CD4-positive, alpha-beta T cell treated with Interferon alpha-2 for 1 hour (primary cell): Measurements from ENCODE around the gene SYCE3.

ENCODE experiments used
- DNase-seq, 2 donors: peaks; one replicate each; pipeline ENCODE4 v3.0.0-alpha.2; 2020 to 2022

Gene SYCE3

GRCh38 chr22:50599816-50600455, 37.2 kb upstream of the SYCE3 start:
- peak; percentile 35 to 67 for DNase-seq

- DNase-seq = no peak
These were observed 34.4 kb upstream of the SYCE3 start for GRCh38 chr22:50597097-50597496.

GRCh38 chr22:50595189-50595588, 32.5 kb upstream of the SYCE3 start:
- DNase-seq = no peak

- DNase-seq = no peak
These were observed 24.7 kb upstream of the SYCE3 start for GRCh38 chr22:50587407-50587806.

GRCh38 chr22:50586416-50586815, 23.7 kb upstream of the SYCE3 start:
- no peak for DNase-seq

- DNase-seq = no peak
These were observed 23.1 kb upstream of the SYCE3 start for GRCh38 chr22:50585781-50586180.

- DNase-seq = no peak
These were observed 22.5 kb upstream of the SYCE3 start for GRCh38 chr22:50585238-50585637.

GRCh38 chr22:50584106-50585096, 21.7 kb upstream of the SYCE3 start:
- no peak for DNase-seq

- no peak for DNase-seq
These were observed 20.7 kb upstream of the SYCE3 start for GRCh38 chr22:50583294-50583861.

- DNase-seq = peak; percentile 97 to 99
These were observed 20.0 kb upstream of the SYCE3 start, which contains the start of gene CHKB for GRCh38 chr22:50582493-50583293. TSS of gene CHKB (minus strand) at chr22:50582849. CDS start at chr22:50582781, 68 bp downstream.

GRCh38 chr22:50581950-50582492, 19.3 kb upstream of the SYCE3 start:
- DNase-seq = no peak

GRCh38 chr22:50581031-50581949, 18.6 kb upstream of the SYCE3 start:
- peak in 1 of 2 donors; percentile 14 for DNase-seq

- no peak for DNase-seq
These were observed 17.0 kb upstream of the SYCE3 start for GRCh38 chr22:50579752-50580151.

- DNase-seq = no peak
These were observed 16.1 kb upstream of the SYCE3 start for GRCh38 chr22:50578776-50579310.

- no peak for DNase-seq
These were observed 15.5 kb upstream of the SYCE3 start, which contains the start of gene CPT1B for GRCh38 chr22:50577987-50578775. TSS of gene CPT1B (minus strand) at chr22:50578427. CDS start at chr22:50577915, 512 bp downstream.

GRCh38 chr22:50577697-50577986, 14.9 kb upstream of the SYCE3 start:
- DNase-seq = no peak

GRCh38 chr22:50576806-50577696, 14.3 kb upstream of the SYCE3 start:
- peak in 1 of 2 donors; percentile 14 for DNase-seq

- no peak for DNase-seq
These were observed 13.4 kb upstream of the SYCE3 start for GRCh38 chr22:50576070-50576469.

GRCh38 chr22:50575426-50575941, 12.8 kb upstream of the SYCE3 start:
- no peak for DNase-seq
